Astrocyte (in vitro differentiated cells and primary cell): ENCODE results near the gene RLN3. TPM values are rescaled to one million over a fixed set of nuclear protein-coding genes. Genes with fewer than 3 reads are reported as not detected.

ENCODE experiments used
- DNase-seq: peaks from one replicate; pipeline ENCODE4 v3.0.0-alpha.2; 2010; ENCODE audit warnings: low read depth
- FAIRE-seq: peaks from 2 replicates; lab custom pipeline; 2011; peaks lifted over from hg19 to GRCh38; lab: Jason Lieb, UNC
- H2AFZ ChIP-seq: 2 replicates; pipeline ENCODE4 v1.6.0; 2012; ENCODE audit warnings: low read depth, low read length, inconsistent platforms
- H3K27ac ChIP-seq: 2 replicates; pipeline ENCODE4 v1.5.1; 2011; ENCODE audit warnings: low read depth, low read length, inconsistent platforms
- H3K27me3 ChIP-seq: 2 replicates; pipeline ENCODE4 v1.6.0; 2011; ENCODE audit warnings: low read length, inconsistent platforms; ENCODE audit not compliant: insufficient read depth
- H3K36me3 ChIP-seq: 2 replicates; pipeline ENCODE4 v1.5.1; 2011; ENCODE audit warnings: low read length, inconsistent platforms; ENCODE audit not compliant: insufficient read depth
- H3K4me1 ChIP-seq: 2 replicates; pipeline ENCODE4 v1.5.1; 2011; ENCODE audit warnings: low read length, inconsistent platforms; ENCODE audit not compliant: insufficient read depth
- H3K4me2 ChIP-seq: 2 replicates; pipeline ENCODE4 v1.6.0; 2012; ENCODE audit warnings: low read length, inconsistent platforms
- H3K4me3 ChIP-seq: 2 replicates; pipeline ENCODE4 v1.5.1; 2011; ENCODE audit warnings: low read depth, mild to moderate bottlenecking, low read length, inconsistent platforms; ENCODE audit not compliant: insufficient read depth
- H3K79me2 ChIP-seq: 2 replicates; pipeline ENCODE4 v1.6.0; 2012; ENCODE audit warnings: mild to moderate bottlenecking, low read length, inconsistent platforms; ENCODE audit not compliant: insufficient read depth
- H3K9ac ChIP-seq: 2 replicates; pipeline ENCODE4 v1.6.0; 2012; ENCODE audit warnings: mild to moderate bottlenecking, low read length, inconsistent platforms
- H3K9me3 ChIP-seq: 2 replicates; pipeline ENCODE4 v1.5.1; 2012; ENCODE audit warnings: low read depth, mild to moderate bottlenecking, low read length, inconsistent platforms; ENCODE audit not compliant: insufficient read depth
- H4K20me1 ChIP-seq: 2 replicates; pipeline ENCODE4 v1.6.0; 2012; ENCODE audit warnings: low read length, inconsistent platforms; ENCODE audit not compliant: insufficient read depth
- H3K27ac Mint-ChIP-seq: one replicate; pipeline ENCODE4 v1.8.0; 2021; ENCODE audit warnings: mild to moderate bottlenecking, mixed read lengths; ENCODE audit not compliant: unreplicated experiment
- H3K27me3 Mint-ChIP-seq: one replicate; pipeline ENCODE4 v1.8.0; 2021; ENCODE audit warnings: low read depth, mixed read lengths; ENCODE audit not compliant: unreplicated experiment
- H3K36me3 Mint-ChIP-seq: one replicate; pipeline ENCODE4 v1.8.0; 2021; ENCODE audit warnings: low read depth, mixed read lengths; ENCODE audit not compliant: unreplicated experiment
- H3K4me1 Mint-ChIP-seq: one replicate; pipeline ENCODE4 v1.8.0; 2021; ENCODE audit warnings: low read depth, mixed read lengths; ENCODE audit not compliant: unreplicated experiment
- H3K4me3 Mint-ChIP-seq: one replicate; pipeline ENCODE4 v1.8.0; 2021; ENCODE audit warnings: mild to moderate bottlenecking, moderate library complexity, mixed read lengths; ENCODE audit not compliant: unreplicated experiment
- H3K9me3 Mint-ChIP-seq: one replicate; pipeline ENCODE4 v1.8.0; 2021; ENCODE audit warnings: mild to moderate bottlenecking, mixed read lengths; ENCODE audit not compliant: unreplicated experiment
- EZH2 ChIP-seq: IDR thresholded peaks from 2 replicates; pipeline ENCODE4 v1.6.1; 2012; ENCODE audit warnings: mild to moderate bottlenecking, low read length, inconsistent platforms; ENCODE audit not compliant: insufficient read depth
- total RNA-seq: library from RNA; stranded (reverse); gene quantifications from 2 replicates; pipeline ENCODE4 v1.2.1, GENCODE V29; 2021
- TF ChIP-seq, protein P1 (sequence below): IDR thresholded peaks from 2 replicates; pipeline ENCODE4 v1.5.1; 2011; ENCODE audit warnings: low read depth, mild to moderate bottlenecking, inconsistent platforms, low read length, moderate library complexity; ENCODE audit not compliant: insufficient read depth

The RLN3 gene
- total RNA-seq, 1 donor from 2014 or later, result not detected

DNA sequence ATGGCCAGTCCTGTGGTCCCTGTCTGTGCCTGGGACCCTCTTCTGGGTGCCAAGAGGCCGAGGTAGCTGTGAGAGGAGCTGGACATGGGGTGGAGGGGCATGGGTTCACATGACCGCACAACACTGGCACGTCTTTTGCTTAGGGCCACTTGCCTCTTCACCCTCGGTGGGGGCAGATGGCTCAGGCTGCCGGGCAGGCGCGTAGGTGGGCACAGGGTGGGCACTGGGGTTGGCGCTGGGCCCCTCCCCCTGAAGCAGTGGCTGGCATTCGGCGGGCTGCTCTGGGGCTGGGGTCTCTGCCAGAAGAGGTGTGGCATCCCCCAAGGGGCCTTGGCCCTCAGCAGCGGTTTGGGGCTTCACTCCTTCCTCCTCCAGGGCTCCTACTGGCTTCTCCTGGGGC, 25.6 kb downstream of the RLN3 start:
- Histone ChIP-seq H2AFZ (no peak overlapping the region), H3K27ac (no peak overlapping the region), H3K9me3 (peaks cover 3% of the 10 kb centered on the region), H3K4me1 (peaks cover 3% of the 10 kb centered on the region), H3K79me2 (no peaks in the 10 kb centered on the region), H3K4me2 (no peak overlapping the region), H3K9ac (no peak overlapping the region), H3K27me3 (peaks cover 3% of the 10 kb centered on the region), H4K20me1 (no peaks in the 10 kb centered on the region), H3K36me3 (no peaks in the 10 kb centered on the region), H3K4me3 (no peak overlapping the region)
- FAIRE-seq (no peak), DNase-seq (no peak)
- H3K36me3 Mint-ChIP-seq, result peaks cover 4% of the 10 kb centered on the region
- H3K4me1 Mint-ChIP-seq, result no peaks in the 10 kb centered on the region
- peaks cover 23% of the 10 kb centered on the region for H3K27me3 Mint-ChIP-seq
- H3K4me3 Mint-ChIP-seq, result no peak overlapping the region
- H3K9me3 Mint-ChIP-seq, result peaks cover 1% of the 10 kb centered on the region
- TF ChIP-seq, protein P1, sequence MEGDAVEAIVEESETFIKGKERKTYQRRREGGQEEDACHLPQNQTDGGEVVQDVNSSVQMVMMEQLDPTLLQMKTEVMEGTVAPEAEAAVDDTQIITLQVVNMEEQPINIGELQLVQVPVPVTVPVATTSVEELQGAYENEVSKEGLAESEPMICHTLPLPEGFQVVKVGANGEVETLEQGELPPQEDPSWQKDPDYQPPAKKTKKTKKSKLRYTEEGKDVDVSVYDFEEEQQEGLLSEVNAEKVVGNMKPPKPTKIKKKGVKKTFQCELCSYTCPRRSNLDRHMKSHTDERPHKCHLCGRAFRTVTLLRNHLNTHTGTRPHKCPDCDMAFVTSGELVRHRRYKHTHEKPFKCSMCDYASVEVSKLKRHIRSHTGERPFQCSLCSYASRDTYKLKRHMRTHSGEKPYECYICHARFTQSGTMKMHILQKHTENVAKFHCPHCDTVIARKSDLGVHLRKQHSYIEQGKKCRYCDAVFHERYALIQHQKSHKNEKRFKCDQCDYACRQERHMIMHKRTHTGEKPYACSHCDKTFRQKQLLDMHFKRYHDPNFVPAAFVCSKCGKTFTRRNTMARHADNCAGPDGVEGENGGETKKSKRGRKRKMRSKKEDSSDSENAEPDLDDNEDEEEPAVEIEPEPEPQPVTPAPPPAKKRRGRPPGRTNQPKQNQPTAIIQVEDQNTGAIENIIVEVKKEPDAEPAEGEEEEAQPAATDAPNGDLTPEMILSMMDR, result no peak
- no peak for TF ChIP-seq EZH2
- H3K27ac Mint-ChIP-seq, result no peak overlapping the region

DNA sequence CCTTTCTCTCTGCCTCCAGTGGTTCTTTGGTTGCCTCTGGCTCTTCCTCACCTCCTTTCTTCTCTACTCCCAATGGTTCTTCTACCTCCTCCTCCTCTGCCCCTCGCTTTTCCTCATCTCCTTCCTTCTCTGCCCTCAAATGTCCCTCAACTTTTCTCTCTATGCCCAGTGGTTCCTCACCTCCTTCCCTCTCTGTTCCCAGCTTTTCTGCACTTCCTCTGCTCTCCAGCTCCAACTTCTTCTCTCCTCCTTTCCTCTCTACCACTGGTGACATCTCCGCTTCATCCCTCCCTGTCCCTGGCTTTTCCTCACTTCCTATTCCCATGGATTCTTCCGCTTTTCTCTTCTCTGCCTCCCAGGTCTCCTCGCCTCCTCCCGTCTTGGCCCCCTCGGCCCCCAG, 26.2 kb downstream of the RLN3 start:
- no peak overlapping the region for H3K4me3 Mint-ChIP-seq
- peaks cover 3% of the 10 kb centered on the region for H3K4me1 ChIP-seq
- H3K4me2 ChIP-seq, result no peak overlapping the region
- DNase-seq (no peak), FAIRE-seq (no peak)
- no peaks in the 10 kb centered on the region for H3K79me2 ChIP-seq
- no peak overlapping the region for H3K9ac ChIP-seq
- H3K36me3 Mint-ChIP-seq, result peaks cover 4% of the 10 kb centered on the region
- H4K20me1 ChIP-seq, result no peaks in the 10 kb centered on the region
- no peak overlapping the region for H3K4me3 ChIP-seq
- peaks cover 1% of the 10 kb centered on the region for H3K9me3 Mint-ChIP-seq
- no peaks in the 10 kb centered on the region for H3K4me1 Mint-ChIP-seq
- no peak for TF ChIP-seq EZH2
- TF ChIP-seq, protein P1, result no peak
- H3K27me3 Mint-ChIP-seq, result peaks cover 29% of the 10 kb centered on the region
- H3K36me3 ChIP-seq, result no peaks in the 10 kb centered on the region
- H3K27ac Mint-ChIP-seq, result no peak overlapping the region
- no peak overlapping the region for H2AFZ ChIP-seq
- no peak overlapping the region for H3K27ac ChIP-seq
- H3K9me3 ChIP-seq, result peaks cover 3% of the 10 kb centered on the region
- peaks cover 7% of the 10 kb centered on the region for H3K27me3 ChIP-seq

DNA sequence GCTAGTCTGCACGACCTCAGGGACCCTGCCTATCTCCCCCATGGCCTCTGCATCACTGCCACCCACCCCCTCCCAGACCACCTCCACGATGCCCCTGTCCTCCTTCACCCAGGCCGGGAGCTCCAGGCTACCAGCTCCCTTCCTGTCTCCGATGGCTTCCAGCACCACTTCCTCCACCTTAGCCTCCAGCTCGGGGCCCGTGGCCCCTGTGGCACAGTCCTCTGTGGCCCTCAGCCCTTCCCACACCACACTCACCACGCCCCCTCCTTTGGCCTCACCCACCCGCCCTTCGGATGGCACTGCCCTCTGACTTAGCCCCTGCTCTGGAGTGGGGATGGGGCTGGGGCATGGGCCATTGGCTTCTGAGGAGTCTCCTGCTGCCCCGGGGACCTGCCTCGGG, 26.8 kb downstream of the RLN3 start:
- FAIRE-seq, result no peak
- Mint-ChIP-seq H3K4me1 (no peaks in the 10 kb centered on the region), H3K9me3 (peaks cover 1% of the 10 kb centered on the region)

More for the DNA sequence above, 26.8 kb downstream of the RLN3 start:
- Histone ChIP-seq H3K4me3 (no peak overlapping the region), H2AFZ (no peak overlapping the region), H3K4me2 (no peak overlapping the region), H3K27ac (no peak overlapping the region), H3K9me3 (peaks cover 3% of the 10 kb centered on the region), H3K27me3 (peaks cover 12% of the 10 kb centered on the region), H4K20me1 (no peaks in the 10 kb centered on the region), H3K79me2 (no peaks in the 10 kb centered on the region), H3K36me3 (no peaks in the 10 kb centered on the region), H3K9ac (no peak overlapping the region), H3K4me1 (peaks cover 3% of the 10 kb centered on the region)
- H3K4me3 Mint-ChIP-seq, result no peak overlapping the region
- TF ChIP-seq, protein P1, result no peak
- no peak for TF ChIP-seq EZH2
- H3K27ac Mint-ChIP-seq, result no peak overlapping the region
- peaks cover 34% of the 10 kb centered on the region for H3K27me3 Mint-ChIP-seq
- no peak for DNase-seq
- peaks cover 4% of the 10 kb centered on the region for H3K36me3 Mint-ChIP-seq
